NCI-H1930 (cell line): ENCODE measurements around the gene BRPF3.
"Not testable (repeated sequence)": the region's sequence is repeated elsewhere in the genome, so short reads cannot be mapped to it uniquely, and the experiment has no call there.

ENCODE experiments used
- DNase-seq, 2 experiments: peaks; one replicate each; lab custom pipeline; 2025; lab: John Stamatoyannopoulos, UW

BRPF3 gene

GRCh38 chr6:36200998-36201596 is 4.6 kb downstream of the BRPF3 start:
- no peak for DNase-seq

GRCh38 chr6:36201612-36202011 is 5.1 kb downstream of the BRPF3 start:
- no peak for DNase-seq

GRCh38 chr6:36202101-36202500 is 5.6 kb downstream of the BRPF3 start:
- DNase-seq, result no peak

- no peak for DNase-seq
Measured at GRCh38 chr6:36204068-36204753, 7.7 kb downstream of the BRPF3 start.

- no peak for DNase-seq
Measured at GRCh38 chr6:36207155-36207554, 10.6 kb downstream of the BRPF3 start.

GRCh38 chr6:36209606-36210005 is 13.1 kb downstream of the BRPF3 start:
- no peak for DNase-seq

GRCh38 chr6:36210182-36210581 is 13.6 kb downstream of the BRPF3 start:
- no peak for DNase-seq

GRCh38 chr6:36210886-36211595 is 14.5 kb downstream of the BRPF3 start:
- no peak for DNase-seq

- DNase-seq, result no peak
Measured at GRCh38 chr6:36216559-36216958, 20.0 kb downstream of the BRPF3 start.

GRCh38 chr6:36217188-36217587 is 20.6 kb downstream of the BRPF3 start:
- no peak for DNase-seq

- no peak for DNase-seq
Measured at GRCh38 chr6:36217946-36218345, 21.4 kb downstream of the BRPF3 start.

GRCh38 chr6:36218516-36218915 is 22.0 kb downstream of the BRPF3 start:
- not testable (repeated sequence) for DNase-seq

- DNase-seq, result no peak
Measured at GRCh38 chr6:36219081-36219480, 22.5 kb downstream of the BRPF3 start.

GRCh38 chr6:36220226-36220625 is 23.7 kb downstream of the BRPF3 start:
- no peak for DNase-seq

GRCh38 chr6:36221674-36222073 is 25.1 kb downstream of the BRPF3 start:
- no peak for DNase-seq

- no peak for DNase-seq
Measured at GRCh38 chr6:36222924-36223323, 26.4 kb downstream of the BRPF3 start.

GRCh38 chr6:36223706-36224105 is 27.2 kb downstream of the BRPF3 start:
- no peak for DNase-seq

GRCh38 chr6:36224918-36225461 is 28.4 kb downstream of the BRPF3 start:
- no peak for DNase-seq

GRCh38 chr6:36226438-36227047 is 30.0 kb downstream of the BRPF3 start:
- DNase-seq, result no peak

GRCh38 chr6:36227379-36228228 is 31.1 kb downstream of the BRPF3 start:
- no peak for DNase-seq

- DNase-seq, result no peak
Measured at GRCh38 chr6:36229223-36229622, 32.7 kb downstream of the BRPF3 start.

GRCh38 chr6:36230371-36230770 is 33.8 kb downstream of the BRPF3 start:
- DNase-seq, result no peak
